Stimulated activated CD4-positive, alpha-beta T cell treated with anti-CD3 and anti-CD28 coated beads, Interleukin-12 subunit alpha, Interleukin-12 subunit beta, amount 100 ng/mL, for 24 hours (primary cell): ENCODE data around the gene SND1.
"Not testable (repeated sequence)": the region's sequence is repeated elsewhere in the genome, so short reads cannot be mapped to it uniquely, and the experiment has no call there.

Experiments
- DNase-seq, 2 experiments: peaks; one replicate each; pipeline ENCODE4 v3.0.0-alpha.2; 2020; ENCODE audit warnings: low read depth in 2 of 2

Gene SND1

DNA sequence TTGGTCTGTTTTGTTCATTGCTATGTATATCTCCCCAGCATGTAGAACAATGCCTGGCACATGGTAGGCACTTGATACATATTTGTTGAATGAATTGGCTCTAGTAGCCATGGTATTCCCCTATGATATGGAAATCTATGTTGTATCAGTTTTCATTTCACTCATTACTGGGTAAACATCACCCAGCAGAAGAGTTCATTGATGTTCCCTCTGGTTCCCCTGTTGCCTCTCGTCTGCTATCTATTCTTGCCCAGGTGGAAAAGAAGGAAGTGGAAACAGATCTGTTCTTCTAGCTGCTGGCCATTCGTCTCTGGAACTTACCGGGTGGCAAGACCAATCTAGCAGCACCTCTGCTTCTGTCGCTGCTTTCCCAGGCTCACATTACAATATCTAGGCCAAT, 307.8 kb downstream of the SND1 start:
- no peak for DNase-seq

- no peak for DNase-seq
These were observed 309.9 kb downstream of the SND1 start for GRCh38 chr7:127961786-127962453.

- DNase-seq: no peak
These were observed 310.8 kb downstream of the SND1 start for GRCh38 chr7:127962589-127963361.

- DNase-seq: not testable (repeated sequence)
These were observed 311.9 kb downstream of the SND1 start for GRCh38 chr7:127963850-127964249.

- DNase-seq: no peak
These were observed 315.3 kb downstream of the SND1 start for GRCh38 chr7:127967281-127967680.

DNA sequence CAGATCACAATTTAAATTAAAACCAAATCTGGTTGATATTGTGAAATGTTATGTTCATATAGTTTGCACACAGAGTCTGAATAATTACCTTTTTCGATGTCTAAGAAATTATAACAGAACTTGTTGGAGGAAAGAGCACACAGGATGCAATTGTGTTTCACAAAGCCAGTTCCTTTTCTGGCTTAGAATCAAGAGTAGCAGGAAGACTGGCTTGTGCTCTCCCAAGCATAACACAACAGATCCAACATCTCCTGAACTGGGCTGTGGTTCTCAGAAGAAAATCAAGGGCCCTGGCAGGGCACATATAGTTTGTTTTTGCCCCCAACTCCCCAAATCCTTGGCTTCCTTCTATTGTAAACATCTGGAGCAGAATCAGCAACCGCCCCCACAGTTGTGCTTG, 316.6 kb downstream of the SND1 start:
- DNase-seq: no peak

DNA sequence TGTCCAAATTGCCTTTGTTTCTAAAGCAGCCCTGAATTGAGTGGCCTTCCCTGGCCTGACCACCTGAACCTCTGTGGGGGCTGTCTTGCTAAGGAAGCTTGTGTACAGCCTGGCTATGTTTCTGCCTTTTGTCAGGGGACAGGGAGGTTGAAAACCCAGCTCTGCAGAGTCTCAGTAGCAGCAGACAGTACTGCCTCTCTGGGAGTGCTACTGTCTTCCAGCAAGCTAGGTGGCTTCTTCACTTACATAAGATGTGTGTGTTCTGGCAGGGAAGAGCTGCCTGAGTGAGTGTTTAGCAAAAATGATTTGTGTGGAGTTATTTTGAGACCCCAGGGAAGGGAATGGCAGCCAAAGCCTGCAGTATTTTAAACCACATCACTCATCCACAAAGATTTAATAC, 321.8 kb downstream of the SND1 start:
- DNase-seq: no peak

DNA sequence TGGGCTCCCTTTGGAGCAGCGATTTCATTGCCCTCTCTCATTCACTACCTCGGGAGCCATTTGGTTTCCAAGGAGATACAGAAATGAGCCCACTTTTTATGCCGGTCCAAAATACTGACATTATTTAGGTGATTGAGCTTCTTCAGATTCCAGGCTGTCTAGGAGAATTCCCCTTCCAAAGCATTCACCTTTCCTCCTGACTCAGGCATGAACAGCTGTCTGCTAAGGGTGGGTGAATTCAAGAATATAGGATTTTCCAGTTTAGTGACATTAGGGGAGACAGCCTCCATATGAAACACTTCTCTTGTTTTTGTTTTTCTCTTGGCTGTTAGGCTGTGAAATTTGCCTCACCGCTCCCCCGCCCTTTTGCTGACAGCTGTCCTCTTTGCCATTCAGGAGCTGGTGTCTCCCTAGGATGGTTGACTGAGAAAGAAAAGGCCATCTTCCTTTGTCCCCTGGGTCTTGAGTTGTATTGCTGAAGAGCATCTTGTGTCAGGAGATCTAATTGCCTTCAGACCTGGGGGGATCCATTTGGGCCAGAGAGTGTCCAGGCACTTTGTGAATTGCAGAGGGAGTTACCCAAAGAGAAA, 322.5 kb downstream of the SND1 start:
- no peak for DNase-seq

- no peak for DNase-seq
These were observed 324.2 kb downstream of the SND1 start for GRCh38 chr7:127976056-127976737.

DNA sequence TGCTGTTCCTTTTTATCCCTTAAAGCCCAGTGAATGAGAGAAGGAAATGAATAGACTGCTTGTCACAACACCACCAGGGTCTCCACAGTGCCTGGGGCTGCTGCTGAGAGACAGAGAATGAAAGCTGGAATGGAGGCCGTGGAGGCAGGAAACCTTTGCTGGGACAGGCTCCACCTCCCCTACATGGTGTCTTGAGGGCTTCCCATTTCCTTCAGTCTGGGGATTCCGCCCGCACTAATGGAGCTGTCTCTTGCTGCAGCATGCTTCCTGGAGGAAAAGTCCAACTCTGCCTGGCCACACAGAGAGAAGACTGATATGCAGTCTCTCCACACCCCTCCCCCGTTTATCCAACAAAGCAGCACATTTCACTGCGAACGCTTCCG, 324.7 kb downstream of the SND1 start:
- no peak for DNase-seq

- DNase-seq: no peak
These were observed 326.4 kb downstream of the SND1 start for GRCh38 chr7:127978421-127978820.

GRCh38 chr7:127979113-127979727, 327.2 kb downstream of the SND1 start:
- no peak for DNase-seq

- no peak for DNase-seq
These were observed 327.7 kb downstream of the SND1 start for GRCh38 chr7:127979728-127980126.

DNA sequence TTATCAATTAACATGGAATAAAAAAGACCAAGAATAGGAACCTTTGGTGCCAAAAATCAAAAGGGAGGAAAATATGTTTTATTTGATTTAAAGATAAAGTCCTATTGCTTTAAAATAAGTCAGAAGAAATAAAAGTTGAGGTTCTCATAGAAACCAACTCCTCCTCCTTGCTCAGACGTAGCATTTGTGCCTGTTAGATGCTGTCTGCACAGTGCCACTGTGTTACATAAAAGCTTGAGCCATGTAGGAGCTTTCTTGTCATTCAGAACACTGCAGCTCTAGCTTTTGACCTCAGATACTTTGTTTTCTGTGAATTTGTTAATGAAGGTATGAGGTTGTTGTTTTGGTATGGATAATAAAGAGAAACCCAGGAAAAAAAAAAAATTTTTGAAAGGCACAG, 328.9 kb downstream of the SND1 start:
- DNase-seq: no peak

GRCh38 chr7:127981965-127982364, 330.0 kb downstream of the SND1 start:
- DNase-seq: no peak

GRCh38 chr7:127983804-127984332, 331.9 kb downstream of the SND1 start:
- DNase-seq: no peak

DNA sequence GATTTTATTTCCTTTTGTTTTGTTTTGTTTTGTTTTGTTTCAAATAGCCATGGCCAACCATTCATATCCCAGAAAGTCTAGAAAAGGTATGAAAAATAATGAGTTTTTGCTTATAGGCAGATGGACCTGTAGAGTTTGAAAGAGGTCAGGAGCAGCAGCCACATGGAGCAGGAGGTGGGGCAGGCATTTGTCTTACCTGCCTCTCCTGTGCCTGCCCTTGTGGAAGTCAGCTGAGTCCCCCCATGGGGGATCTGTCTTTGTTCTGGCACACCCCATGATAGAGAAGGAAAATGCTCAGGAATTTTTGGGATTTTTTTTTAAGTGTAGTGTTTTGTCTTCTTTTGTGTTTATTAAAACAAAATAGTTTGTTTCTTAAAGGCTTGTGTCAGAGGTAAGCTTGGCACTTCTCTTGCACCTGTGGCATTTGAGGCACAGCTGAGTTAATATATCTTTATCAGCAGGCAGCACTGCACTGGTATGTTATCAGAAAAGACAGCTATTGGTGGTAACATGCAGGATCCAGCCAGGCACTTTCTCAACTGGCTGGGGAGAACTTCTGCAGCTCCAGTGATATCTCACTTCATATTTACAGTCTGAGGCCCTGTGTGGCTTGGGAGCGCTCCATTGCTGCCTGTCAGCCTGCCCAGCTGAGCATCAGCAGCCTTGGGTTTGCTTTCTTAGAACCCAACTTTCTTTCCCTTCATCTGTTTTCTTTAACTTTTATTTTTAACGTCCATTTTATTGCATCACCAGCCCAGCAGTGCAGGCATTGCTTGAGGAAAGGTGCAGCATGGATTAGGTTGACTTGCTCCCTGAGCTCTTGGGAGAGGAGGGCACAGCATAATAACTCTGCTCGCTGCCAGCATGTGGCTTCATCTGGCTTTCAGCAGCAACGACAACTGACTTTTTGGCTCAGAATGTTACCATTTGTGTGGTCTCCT, 334.9 kb downstream of the SND1 start:
- DNase-seq: no peak

DNA sequence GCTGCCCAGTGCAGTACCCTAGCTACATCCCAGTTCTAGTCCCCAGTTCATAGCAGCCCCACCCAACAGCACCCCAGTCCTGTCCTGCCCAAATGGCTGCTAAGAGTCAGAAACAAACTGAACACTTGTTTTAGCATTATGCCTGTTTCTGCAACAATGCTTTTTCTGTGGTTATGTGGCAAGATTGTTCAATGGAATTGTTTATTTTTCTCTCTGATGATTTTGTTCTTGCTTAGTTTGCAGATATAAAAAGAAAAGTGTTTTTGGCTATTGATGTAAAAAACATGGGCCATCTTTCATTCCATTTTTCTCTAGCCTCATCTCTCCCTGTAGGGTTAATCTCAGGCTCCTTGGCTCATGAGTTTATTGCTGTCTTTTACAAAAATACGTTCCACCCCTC, 336.8 kb downstream of the SND1 start:
- DNase-seq: no peak

- DNase-seq: no peak
These were observed 341.3 kb downstream of the SND1 start for GRCh38 chr7:127993317-127993716.

- no peak for DNase-seq
These were observed 342.0 kb downstream of the SND1 start for GRCh38 chr7:127993987-127994386.
